ENCODE data around the gene PTGER3.
"Not testable (repeated sequence)": the region's sequence is repeated elsewhere in the genome, so short reads cannot be mapped to it uniquely, and the experiment has no call there.

PTGER3 gene

DNA sequence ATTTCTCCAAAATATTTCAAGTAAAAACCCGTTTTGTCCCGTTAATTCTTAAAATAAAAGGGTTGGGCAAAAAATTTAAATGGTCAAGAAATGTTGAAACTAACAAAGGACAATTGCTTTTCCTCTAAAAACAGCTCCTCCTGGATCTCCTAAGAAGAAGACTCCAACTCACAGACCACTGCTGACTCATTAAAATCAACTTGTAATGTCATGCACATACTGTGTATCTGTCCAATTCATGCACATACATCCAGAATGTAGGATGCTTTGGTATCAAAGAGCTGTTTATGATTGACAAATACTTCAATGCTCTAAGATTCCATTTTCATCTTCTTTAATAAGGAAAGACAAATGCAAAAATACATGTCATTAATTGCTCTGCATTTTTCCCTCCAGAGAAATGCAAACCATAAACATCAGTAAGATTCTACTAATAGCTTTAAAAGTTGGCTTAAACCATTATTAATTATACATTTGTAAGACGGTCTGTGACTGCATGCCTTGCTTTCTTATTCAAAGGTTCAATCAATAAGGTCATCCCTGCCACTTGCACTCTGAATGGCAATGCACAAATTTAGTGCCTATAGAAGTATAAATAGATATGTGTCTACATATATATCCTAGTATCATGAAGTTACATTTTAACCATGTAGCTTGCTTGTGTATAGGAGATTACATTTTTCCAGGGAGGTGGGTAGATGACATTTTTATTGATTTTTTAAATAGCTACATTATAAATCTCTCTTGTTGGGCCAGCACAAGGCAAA lies 44.7 kb downstream of the PTGER3 start:
- no peak for DNase-seq

GRCh38 chr1:71001624-71002023 lies 46.0 kb downstream of the PTGER3 start:
- DNase-seq, result no peak

GRCh38 chr1:70997793-70998192 lies 49.8 kb downstream of the PTGER3 start:
- no peak for DNase-seq

DNA sequence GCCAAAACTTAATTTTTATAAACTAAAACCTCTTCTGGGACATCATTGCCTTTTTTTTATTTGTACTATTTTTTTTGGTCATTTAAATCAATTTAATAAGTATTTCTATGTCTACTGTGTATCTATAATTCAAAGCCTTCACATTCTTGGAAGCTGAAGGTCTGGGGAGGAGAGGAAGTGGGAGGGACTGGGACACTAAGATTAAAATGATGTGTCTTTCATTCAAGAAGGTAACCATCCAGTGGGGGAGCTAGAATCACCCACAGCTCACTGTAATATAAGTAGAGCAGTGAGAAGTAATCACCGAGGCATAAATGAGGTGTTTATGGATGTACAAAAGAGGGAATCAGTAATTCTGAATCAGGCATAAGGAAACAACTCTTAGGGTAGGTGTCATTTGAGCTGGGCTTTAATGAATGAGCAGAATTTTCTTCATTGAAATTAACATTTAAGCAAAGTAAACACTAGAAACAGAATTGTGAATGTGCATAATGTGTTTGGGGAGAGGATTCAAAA lies 52.8 kb downstream of the PTGER3 start:
- DNase-seq, result no peak

- no peak for DNase-seq
Measured at GRCh38 chr1:70993798-70994197, 53.8 kb downstream of the PTGER3 start.

DNA sequence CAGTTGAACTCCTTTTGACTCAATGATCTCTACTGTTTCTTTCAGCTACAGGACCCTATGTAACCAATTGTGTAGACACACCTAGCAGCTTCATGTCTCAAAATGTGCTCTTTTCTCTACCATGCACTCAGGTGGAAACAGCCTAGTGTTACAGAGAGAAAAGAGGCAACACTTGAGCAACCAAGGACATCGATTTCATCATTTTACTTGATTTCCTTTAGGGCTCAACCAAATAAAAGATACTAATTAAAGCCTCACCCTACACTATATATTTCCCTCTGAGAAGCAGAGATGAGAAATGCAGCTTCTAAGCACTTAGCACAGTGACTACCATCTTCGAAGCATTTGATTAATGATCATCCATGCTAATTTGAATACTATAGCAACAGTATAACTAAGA lies 55.1 kb downstream of the PTGER3 start:
- DNase-seq, result no peak

DNA sequence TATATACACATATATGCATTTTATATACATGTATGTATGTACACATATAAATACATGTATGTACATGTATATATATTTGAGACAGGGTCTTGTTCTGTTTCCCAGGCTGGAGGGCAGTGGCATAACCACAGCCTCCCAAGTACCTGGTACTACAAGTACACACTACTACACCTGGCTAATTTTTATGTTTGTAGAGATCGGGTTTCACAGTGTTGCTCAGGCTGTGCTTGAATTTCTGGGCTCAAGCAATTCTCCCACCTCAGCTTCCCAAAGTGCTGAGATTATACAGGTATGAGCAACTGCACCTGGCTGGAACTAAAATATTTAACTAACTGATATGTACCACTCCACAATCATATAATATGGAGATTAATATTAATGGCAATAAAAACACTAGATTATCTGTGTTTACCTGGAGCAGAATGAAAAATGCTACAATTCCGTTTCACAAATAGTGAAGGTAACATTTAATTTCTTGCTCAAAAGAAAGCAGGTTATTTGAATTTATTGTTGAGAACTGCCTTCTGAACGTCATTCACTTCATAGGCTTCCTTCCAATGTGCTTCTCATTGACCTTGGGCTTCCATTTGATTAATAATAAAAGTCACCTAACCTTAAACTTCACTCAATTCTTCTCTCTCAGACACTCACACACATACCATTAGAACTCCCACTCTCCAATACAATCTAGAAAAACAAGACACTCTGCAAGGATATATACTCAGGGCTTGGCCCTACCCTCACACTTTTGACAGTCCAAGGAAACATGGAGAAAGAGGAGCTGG lies 57.0 kb downstream of the PTGER3 start:
- no peak for DNase-seq

DNA sequence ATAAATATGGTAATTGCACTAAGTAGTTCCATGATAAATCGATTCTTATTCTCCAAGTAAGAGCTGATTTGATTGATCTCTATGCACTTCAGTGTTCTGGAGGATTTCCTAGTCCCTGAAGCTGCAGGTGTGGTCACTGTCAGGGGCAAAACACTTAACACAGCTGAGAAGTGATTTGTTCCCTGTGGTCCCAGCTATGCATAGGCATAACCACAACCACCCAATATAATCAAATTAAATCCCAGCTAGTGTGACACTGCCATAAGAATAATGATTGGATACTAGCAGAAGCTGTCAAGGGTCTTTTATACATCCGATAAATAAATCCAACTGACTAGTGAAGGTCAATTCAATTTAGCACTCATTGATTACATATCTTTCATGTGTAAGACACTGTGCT lies 60.1 kb downstream of the PTGER3 start:
- no peak for DNase-seq

DNA sequence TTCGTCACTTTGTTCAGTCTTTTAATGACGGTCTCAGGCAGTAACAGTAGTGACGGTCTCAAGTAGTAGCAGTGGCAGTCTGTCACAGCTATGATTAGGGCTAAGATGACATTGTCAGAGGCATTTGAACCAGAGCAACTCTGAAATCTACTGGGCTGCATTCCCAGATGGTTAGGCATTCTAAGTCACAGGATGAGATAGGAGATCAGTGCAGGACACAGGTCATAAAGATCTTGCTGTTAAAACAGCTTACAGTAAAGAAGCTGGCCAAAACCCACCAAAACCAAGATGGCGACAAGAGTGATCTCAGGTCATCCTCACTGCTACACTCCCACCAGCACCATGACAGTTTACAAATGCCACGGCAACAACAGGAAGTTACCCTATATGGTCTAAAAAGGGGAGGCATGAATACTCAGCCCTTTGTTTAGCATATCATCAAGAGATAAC lies 61.8 kb downstream of the PTGER3 start:
- not testable (repeated sequence) for DNase-seq

GRCh38 chr1:70985278-70985677 lies 62.3 kb downstream of the PTGER3 start:
- not testable (repeated sequence) for DNase-seq

DNA sequence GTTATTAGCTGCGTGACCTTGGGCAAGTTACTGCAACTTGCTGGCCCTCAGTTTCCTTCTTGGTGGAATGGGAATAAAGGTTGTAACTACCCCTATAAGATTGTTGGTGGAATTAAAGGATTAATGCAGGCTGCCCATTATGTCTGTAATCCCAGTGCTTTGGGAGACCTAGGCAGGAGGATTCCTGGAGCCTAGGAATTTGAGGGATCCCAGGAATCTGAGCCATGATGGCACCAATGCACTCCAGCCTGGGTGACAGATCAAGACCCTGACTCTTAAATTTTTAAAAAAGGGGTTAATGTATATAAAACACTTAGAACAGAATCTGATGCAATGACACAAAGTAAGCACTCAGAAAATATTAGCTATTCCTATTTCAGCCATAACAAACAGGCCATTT lies 67.3 kb downstream of the PTGER3 start:
- no peak for DNase-seq

DNA sequence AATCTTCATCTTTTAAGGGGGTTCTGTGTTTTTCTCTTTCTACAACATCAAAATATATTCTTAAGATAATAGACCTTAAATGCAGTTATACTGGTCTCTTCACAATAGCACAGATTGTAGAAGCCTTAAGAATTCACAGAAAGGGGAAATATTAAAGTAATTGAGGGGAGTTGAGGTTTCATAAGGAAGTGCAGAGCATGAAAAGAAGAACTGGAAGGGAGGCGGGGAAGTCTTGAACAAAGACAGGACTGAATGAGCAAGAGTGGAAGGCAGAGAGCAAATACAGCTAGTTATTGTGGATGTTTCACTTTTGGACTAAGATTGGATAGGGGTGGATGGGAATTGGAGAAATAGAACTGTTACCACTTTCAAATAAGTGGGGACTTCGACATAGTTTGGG lies 67.7 kb downstream of the PTGER3 start:
- no peak for DNase-seq

DNA sequence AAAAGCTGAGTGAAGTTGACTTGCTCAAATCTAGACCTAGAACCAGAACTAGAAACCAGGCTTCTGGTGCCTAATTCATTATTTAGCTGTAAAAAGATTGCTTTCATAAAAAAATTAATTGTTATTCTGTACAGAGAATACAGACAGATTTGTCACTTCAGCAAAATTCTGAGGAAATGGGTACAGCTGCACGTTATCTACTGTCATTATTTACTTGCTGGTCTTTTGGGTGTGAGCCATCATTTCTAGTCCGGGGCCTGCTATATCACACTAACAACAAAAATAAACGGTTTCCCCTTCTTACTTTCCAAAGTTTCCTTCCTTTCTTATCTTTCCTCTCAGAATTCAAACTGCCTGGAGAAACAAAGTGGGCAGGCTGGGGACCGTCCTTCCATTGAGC lies 68.3 kb downstream of the PTGER3 start:
- DNase-seq, result no peak

DNA sequence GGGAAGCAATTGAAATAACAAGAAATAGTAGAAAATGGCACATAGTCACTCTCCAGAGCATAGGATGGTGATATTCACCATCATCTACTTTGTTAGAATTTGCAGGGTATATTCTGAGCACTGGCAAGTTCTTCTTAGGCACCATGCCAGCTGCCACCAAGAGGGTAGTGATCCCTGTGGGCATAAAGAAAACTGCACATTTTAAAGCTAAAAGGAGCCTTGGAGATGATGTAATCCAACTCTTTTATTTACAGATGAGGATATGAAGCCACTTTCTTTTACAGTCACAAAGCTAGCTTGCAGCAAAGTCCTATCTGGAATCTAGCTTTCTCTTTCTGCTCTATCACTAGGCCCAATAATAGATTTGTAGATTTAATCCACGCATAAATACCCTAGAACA lies 69.0 kb downstream of the PTGER3 start:
- DNase-seq, result no peak

- no peak for DNase-seq
Measured at GRCh38 chr1:70977575-70977974, 70.0 kb downstream of the PTGER3 start.

DNA sequence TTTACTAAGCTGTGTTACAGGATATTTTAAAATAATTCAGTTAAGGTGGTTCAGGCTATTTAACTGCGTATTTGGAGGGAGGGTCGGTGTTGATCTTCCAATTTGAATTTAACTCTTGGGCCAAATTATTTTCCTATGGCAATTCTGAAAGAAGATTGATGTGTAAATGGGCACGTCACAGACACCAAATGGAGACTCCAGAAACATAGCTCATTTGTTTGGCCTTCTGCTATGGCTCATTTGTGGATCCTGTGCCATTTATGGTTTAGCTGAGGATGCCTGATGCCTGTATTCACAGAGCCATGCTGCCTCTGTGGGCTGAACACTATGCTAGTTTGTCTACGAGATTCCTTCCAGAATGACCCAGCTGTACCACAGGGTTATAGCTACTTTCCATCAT lies 70.6 kb downstream of the PTGER3 start:
- DNase-seq, result no peak

- DNase-seq, result no peak
Measured at GRCh38 chr1:70973754-70974153, 73.9 kb downstream of the PTGER3 start.

DNA sequence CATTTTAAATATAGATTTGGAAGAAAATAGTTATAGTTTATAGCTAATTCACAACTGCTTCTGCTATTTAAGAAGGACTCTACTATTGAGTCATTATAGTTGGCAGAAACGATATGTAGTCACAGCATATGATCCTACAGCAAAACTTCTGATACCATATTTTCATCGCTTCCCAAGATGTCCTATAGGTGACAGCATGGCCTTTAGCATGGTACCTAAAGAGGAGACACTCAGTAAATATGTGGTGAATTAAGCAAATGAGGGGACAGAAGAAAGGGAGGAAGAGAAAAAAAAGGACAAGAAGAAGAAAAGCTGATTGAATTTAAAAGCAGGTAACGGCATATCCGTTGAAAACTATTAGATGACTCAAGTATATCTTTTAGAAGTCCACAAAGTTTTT lies 77.2 kb downstream of the PTGER3 start:
- no peak for DNase-seq

- no peak for DNase-seq
Measured at GRCh38 chr1:70966018-70966638, 81.5 kb downstream of the PTGER3 start.

GRCh38 chr1:70963374-70963773 lies 84.2 kb downstream of the PTGER3 start:
- DNase-seq, result no peak

GRCh38 chr1:70961374-70961975 lies 86.1 kb downstream of the PTGER3 start:
- no peak for DNase-seq

- DNase-seq, result no peak
Measured at GRCh38 chr1:70948396-70949017, 99.1 kb downstream of the PTGER3 start.

GRCh38 chr1:70947835-70948234 lies 99.8 kb downstream of the PTGER3 start:
- DNase-seq, result no peak
